Testis (tissue), 3 donors: ENCODE data around the gene DHH. TPM values are rescaled to one million over a fixed set of nuclear protein-coding genes. Genes with fewer than 3 reads are reported as not detected.

Source experiments
- DNase-seq: peaks from one replicate; pipeline ENCODE4 v3.0.0-alpha.2; 2019
- H3K27ac ChIP-seq, 2 donors: fragments of 200-600 bp; sonication (generic); one replicate each; pipeline ENCODE4 v1.5.1; 2019
- H3K27me3 ChIP-seq: fragments of 200-600 bp; sonication (generic); one replicate; pipeline ENCODE4 v1.5.1; 2019
- H3K36me3 ChIP-seq: fragments of 200-600 bp; sonication (generic); one replicate; pipeline ENCODE4 v1.5.1; 2017; ENCODE audit warnings: low read depth; ENCODE audit errors: missing control alignments
- H3K4me1 ChIP-seq: fragments of 200-600 bp; sonication (generic); one replicate; pipeline ENCODE4 v1.5.1; 2019
- H3K4me3 ChIP-seq, 2 donors: fragments of 200-600 bp; sonication (generic); one replicate each; pipeline ENCODE4 v1.5.1; 2017 to 2019
- H3K9me3 ChIP-seq: fragments of 200-600 bp; sonication (generic); one replicate; pipeline ENCODE4 v1.5.1; 2017
- POLR2A ChIP-seq: fragments of 450-650 bp; IDR thresholded peaks from one replicate; pipeline ENCODE4 v1.6.1; 2017; ENCODE audit warnings: antibody characterized with exemption, mild to moderate bottlenecking, moderate library complexity
- WGBS, 2 donors: methylation state at CpG; one replicate each; pipeline ENCODE4 v1.1.5; 2018; 5-methylcytosine and 5-hydroxymethylcytosine counted together
- intact Hi-C: fragments of 100-400 bp; cut with DNase I; formaldehyde crosslinking; loops from one replicate; pipeline ENCODE4 v1.15.1; 2023; ENCODE audit warnings: low total_unique reads
- polyA plus RNA-seq: library from polyadenylated mRNA; stranded (reverse); fragments of 350-450 nt; fragmentation: Illumina TruSeq; extraction: RNeasy Lipid Tissue Mini Kit (QIAGEN cat#74804); gene quantifications from one replicate; pipeline ENCODE4 v1.2.3, GENCODE V29; 2014; ENCODE audit warnings: low read depth, low replicate concordance; ENCODE audit not compliant: insufficient read depth
- total RNA-seq, 2 donors: library from RNA; depleted of rRNA; stranded (reverse); fragments of >200 nt; gene quantifications; one replicate each; pipeline ENCODE4 v1.2.3, GENCODE V29; 2016
- TF ChIP-seq, protein P1 (sequence below), 3 experiments: fragments of 450-650 bp in 2 of 3; fragments of 200-600 bp in 1 of 3; sonication (generic) in 1 of 3; IDR thresholded peaks; one replicate each; pipeline ENCODE4 v1.5.1; 2016 to 2019; ENCODE audit warnings: antibody characterized with exemption in 3 of 3, mild to moderate bottlenecking in 2 of 3, moderate library complexity in 1 of 3

Gene DHH
- total and polyA plus RNA-seq, 3 donors from 2014 or later: 40.0 to 148 (median 97.6) TPM

DNA sequence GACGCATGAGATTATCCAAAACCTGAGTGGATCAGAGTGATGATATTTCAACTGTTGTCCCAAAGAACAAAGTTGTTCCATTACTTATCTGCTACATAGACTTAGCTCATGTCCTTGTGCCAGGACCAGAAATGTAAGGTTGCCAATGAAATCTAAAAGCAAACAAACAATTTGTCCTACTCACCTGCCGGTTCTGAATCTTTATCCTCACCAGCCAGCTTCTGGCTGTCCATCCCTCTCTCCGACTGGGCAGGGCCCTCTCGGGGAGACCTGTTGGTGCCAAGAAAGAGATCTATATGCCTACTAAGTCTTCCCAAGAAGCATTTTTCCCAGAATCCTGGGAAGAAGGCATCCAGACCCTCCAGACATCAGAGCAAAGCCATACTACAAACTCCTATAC lies 39.5 kb downstream of the DHH start:
- intact Hi-C loops: no loop called here
- no peaks in the 10 kb centered on the region for H3K9me3 ChIP-seq
- H3K36me3 ChIP-seq: no peaks in the 10 kb centered on the region
- H3K4me3 ChIP-seq: no peak overlapping the region
- 81 to 83% methylated on average over 4 of the region's 4 CpGs for WGBS, 2 donors
- no peak for TF ChIP-seq POLR2A
- TF ChIP-seq, protein P1, sequence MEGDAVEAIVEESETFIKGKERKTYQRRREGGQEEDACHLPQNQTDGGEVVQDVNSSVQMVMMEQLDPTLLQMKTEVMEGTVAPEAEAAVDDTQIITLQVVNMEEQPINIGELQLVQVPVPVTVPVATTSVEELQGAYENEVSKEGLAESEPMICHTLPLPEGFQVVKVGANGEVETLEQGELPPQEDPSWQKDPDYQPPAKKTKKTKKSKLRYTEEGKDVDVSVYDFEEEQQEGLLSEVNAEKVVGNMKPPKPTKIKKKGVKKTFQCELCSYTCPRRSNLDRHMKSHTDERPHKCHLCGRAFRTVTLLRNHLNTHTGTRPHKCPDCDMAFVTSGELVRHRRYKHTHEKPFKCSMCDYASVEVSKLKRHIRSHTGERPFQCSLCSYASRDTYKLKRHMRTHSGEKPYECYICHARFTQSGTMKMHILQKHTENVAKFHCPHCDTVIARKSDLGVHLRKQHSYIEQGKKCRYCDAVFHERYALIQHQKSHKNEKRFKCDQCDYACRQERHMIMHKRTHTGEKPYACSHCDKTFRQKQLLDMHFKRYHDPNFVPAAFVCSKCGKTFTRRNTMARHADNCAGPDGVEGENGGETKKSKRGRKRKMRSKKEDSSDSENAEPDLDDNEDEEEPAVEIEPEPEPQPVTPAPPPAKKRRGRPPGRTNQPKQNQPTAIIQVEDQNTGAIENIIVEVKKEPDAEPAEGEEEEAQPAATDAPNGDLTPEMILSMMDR (IDR thresholded peaks at IDR 0.05): no peak
- no peaks in the 10 kb centered on the region for H3K27me3 ChIP-seq
- H3K4me1 ChIP-seq: peaks cover 39% of the 10 kb centered on the region
- H3K27ac ChIP-seq: no peak overlapping the region
- DNase-seq: no peak

DNA sequence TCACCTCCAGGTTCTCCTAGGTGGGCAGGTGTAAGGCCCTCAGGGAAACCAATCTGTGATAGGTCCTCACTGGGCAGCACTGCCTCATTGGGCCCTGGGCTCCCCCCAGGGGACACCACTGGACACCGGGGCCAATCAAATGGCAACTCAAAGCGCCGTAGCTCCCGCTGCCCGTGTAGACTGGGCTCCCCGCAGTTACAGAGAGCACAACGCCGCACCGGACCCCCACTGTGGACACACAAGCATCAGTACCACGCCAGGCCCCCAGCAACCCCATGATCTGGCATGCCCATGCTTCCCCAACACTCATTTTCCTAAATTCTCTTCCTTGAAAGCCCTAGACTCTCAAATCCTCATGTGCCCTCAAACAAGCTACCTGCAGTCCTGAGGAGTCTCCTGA lies 40.1 kb downstream of the DHH start:
- WGBS, 2 donors: 90 to 94% methylated on average over 10 of the region's 10 CpGs
- no peaks in the 10 kb centered on the region for H3K9me3 ChIP-seq
- no peaks in the 10 kb centered on the region for H3K27me3 ChIP-seq
- no peak for TF ChIP-seq POLR2A
- TF ChIP-seq, protein P1 (IDR thresholded peaks at IDR 0.05): no peak
- intact Hi-C loops: no loop called here
- no peaks in the 10 kb centered on the region for H3K36me3 ChIP-seq
- H3K4me3 ChIP-seq: no peak overlapping the region
- H3K4me1 ChIP-seq: peaks cover 39% of the 10 kb centered on the region
- no peak for DNase-seq
- H3K27ac ChIP-seq: no peak overlapping the region

DNA sequence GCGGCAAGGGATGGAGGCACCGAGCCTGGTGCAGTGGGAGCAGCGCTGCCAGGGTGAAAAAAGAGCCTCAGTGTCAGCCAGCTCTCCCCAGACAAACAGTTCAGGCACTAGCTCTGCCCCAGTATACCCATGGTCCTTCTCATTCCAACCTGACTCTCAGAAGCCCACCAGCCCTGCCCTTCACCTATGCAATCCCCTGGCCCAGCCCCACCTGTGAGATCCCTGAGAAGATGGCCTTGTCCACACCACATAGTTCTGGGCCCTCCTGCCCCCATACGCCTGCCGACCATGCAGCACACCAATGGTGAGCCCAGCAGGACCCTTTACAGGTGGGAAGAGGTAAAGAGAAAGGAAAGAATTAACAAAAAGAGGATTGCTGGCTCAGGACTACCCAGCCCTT lies 40.5 kb downstream of the DHH start:
- intact Hi-C loops: no loop called here
- no peak overlapping the region for H3K27ac ChIP-seq

DNA sequence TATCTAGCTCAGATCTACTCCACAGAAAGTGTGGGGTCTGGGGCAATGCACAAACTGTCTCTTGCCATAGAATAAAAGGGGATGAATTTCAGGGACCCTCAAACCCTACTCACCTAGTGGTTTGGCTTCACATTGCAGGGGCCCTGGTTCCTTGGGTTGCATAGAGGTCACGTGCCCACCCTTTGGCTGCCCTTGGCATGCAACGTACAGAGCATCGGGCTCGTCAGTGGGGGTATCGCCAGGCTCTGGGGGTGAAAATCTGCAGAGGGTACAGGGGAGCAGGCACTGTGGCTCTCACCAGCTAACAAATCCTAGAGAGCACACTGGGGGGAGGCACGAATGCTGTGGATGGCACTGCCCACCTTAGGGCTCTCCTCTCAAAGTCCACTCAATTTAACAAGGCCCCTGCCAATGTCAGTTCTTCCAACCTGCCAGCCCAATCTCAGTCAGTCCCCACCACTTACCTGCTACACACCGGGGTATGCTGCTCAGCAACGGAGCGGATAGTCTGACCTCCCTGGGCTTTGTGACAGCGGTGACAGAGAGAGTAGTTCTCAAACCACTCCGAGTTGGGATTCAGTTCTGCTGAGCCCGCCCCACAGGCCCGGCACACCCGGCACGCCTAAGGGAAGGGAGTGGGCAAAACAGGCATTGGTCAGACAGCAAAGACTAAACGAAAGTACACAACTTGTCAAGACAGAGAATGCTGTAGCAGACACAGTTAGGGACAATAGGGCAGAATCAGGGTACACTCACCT lies 42.0 kb downstream of the DHH start:
- Histone ChIP-seq H3K36me3 (no peaks in the 10 kb centered on the region), H3K4me3 (no peak overlapping the region), H3K4me1 (peaks cover 27% of the 10 kb centered on the region), H3K27ac (no peak overlapping the region), H3K9me3 (no peaks in the 10 kb centered on the region), H3K27me3 (no peaks in the 10 kb centered on the region)
- intact Hi-C loops: no loop called here
- 86 to 88% methylated on average over 16 of the region's 16 CpGs for WGBS, 2 donors
- DNase-seq: no peak
- no peak for TF ChIP-seq POLR2A
- TF ChIP-seq, protein P1 (IDR thresholded peaks at IDR 0.05): peak in 1 of 3 experiments; percentile 11

More for the DNA sequence above, 40.5 kb downstream of the DHH start:
- no peak for DNase-seq
- peaks cover 39% of the 10 kb centered on the region for H3K4me1 ChIP-seq
- no peaks in the 10 kb centered on the region for H3K27me3 ChIP-seq
- WGBS, 2 donors: 87 to 92% methylated on average over 5 of the region's 5 CpGs
- H3K36me3 ChIP-seq: no peaks in the 10 kb centered on the region
- H3K9me3 ChIP-seq: no peaks in the 10 kb centered on the region
- no peak overlapping the region for H3K4me3 ChIP-seq
- TF ChIP-seq, protein P1 (IDR thresholded peaks at IDR 0.05): no peak
- no peak for TF ChIP-seq POLR2A
